Upper lobe of right lung (tissue), 1 donor: ENCODE data around the gene SLC22A13. TPM values are rescaled to one million over a fixed set of nuclear protein-coding genes. Genes with fewer than 3 reads are reported as not detected.
A peak's percentile ranks its signal among the peaks of the same experiment; 100 is the strongest.
"Not testable (repeated sequence)": the region's sequence is repeated elsewhere in the genome, so short reads cannot be mapped to it uniquely, and the experiment has no call there.

Experiments used
- ATAC-seq: fragments of 200-7000 bp; cut with Tn5 transposase; one replicate; pipeline ENCODE4 v1.9.1; 2020; ENCODE audit warnings: mild to moderate bottlenecking, moderate library complexity
- DNase-seq: peaks from one replicate; pipeline ENCODE4 v3.0.0-alpha.2; 2020
- H3K27ac ChIP-seq: fragments of 200-600 bp; one replicate; pipeline ENCODE4 v1.8.0; 2022
- H3K27me3 ChIP-seq: fragments of 200-600 bp; one replicate; pipeline ENCODE4 v1.8.0; 2022; ENCODE audit warnings: mild to moderate bottlenecking
- H3K36me3 ChIP-seq: fragments of 200-600 bp; one replicate; pipeline ENCODE4 v1.8.0; 2022
- H3K4me1 ChIP-seq: fragments of 200-600 bp; one replicate; pipeline ENCODE4 v1.8.0; 2022
- H3K4me3 ChIP-seq: fragments of 200-600 bp; one replicate; pipeline ENCODE4 v1.8.0; 2022; ENCODE audit warnings: mild to moderate bottlenecking
- H3K9me3 ChIP-seq: fragments of 200-600 bp; one replicate; pipeline ENCODE4 v1.8.0; 2022
- CTCF ChIP-seq: fragments of 200-600 bp; IDR thresholded peaks from one replicate; pipeline ENCODE4 v1.8.0; 2022; ENCODE audit warnings: antibody characterized with exemption
- intact Hi-C: fragments of 100-400 bp; cut with DNase I; formaldehyde crosslinking; loops from one replicate; pipeline ENCODE4 v1.11.0; 2022
- total RNA-seq: library from RNA; stranded (reverse); fragmentation: NEBNext Ultra II Directional; extraction: Animal tissue kit (Norgen Biotek cat#: 25700); gene quantifications from one replicate; pipeline ENCODE4 v1.2.1, GENCODE V29; 2021
- donor health status: DM: no; HTN: yes; CAD: no; lungs with severe emphysema.

SLC22A13 gene
- total RNA-seq, 1 donor from 2014 or later, result 0.41 TPM

- Histone ChIP-seq H3K36me3 (no peaks in the 10 kb centered on the region), H3K4me1 (no peaks in the 10 kb centered on the region), H3K4me3 (no peak overlapping the region), H3K27ac (no peak overlapping the region), H3K27me3 (no peaks in the 10 kb centered on the region), H3K9me3 (no peaks in the 10 kb centered on the region)
- no peak for TF ChIP-seq CTCF
- intact Hi-C loops, result no loop called here
- DNase-seq (no peak), ATAC-seq (peak; percentile 25)
Measured at GRCh38 chr3:38283810-38284755, 18.5 kb downstream of the SLC22A13 start.

GRCh38 chr3:38284756-38285150 is 19.1 kb downstream of the SLC22A13 start:
- Histone ChIP-seq H3K9me3 (no peaks in the 10 kb centered on the region), H3K4me1 (no peaks in the 10 kb centered on the region), H3K27me3 (no peaks in the 10 kb centered on the region), H3K27ac (no peak overlapping the region), H3K4me3 (no peak overlapping the region), H3K36me3 (no peaks in the 10 kb centered on the region)
- no peak for TF ChIP-seq CTCF
- ATAC-seq (no peak), DNase-seq (no peak)
- intact Hi-C loops, result no loop called here

- H3K27ac ChIP-seq, H3K9me3 ChIP-seq, H3K27me3 ChIP-seq, H3K4me1 ChIP-seq, intact Hi-C loops, DNase-seq, H3K4me3 ChIP-seq, H3K36me3 ChIP-seq, ATAC-seq: not testable (repeated sequence)
Measured at GRCh38 chr3:38289286-38290217, 23.9 kb downstream of the SLC22A13 start.

GRCh38 chr3:38297053-38297452 is 31.4 kb downstream of the SLC22A13 start:
- H3K27ac ChIP-seq, DNase-seq, H3K27me3 ChIP-seq, H3K9me3 ChIP-seq, H3K36me3 ChIP-seq, H3K4me3 ChIP-seq, H3K4me1 ChIP-seq, ATAC-seq, intact Hi-C loops: not testable (repeated sequence)

- no peak overlapping the region for H3K4me3 ChIP-seq
- no peaks in the 10 kb centered on the region for H3K4me1 ChIP-seq
- ATAC-seq, result no peak
- no peak for TF ChIP-seq CTCF
- intact Hi-C loops, result no loop called here
- no peaks in the 10 kb centered on the region for H3K36me3 ChIP-seq
- H3K27ac ChIP-seq, result no peak overlapping the region
- H3K9me3 ChIP-seq, result no peaks in the 10 kb centered on the region
- no peak for DNase-seq
- no peaks in the 10 kb centered on the region for H3K27me3 ChIP-seq
Measured at GRCh38 chr3:38297537-38297936, 31.9 kb downstream of the SLC22A13 start.

- Histone ChIP-seq H3K9me3 (no peaks in the 10 kb centered on the region), H3K4me3 (no peak overlapping the region), H3K4me1 (no peaks in the 10 kb centered on the region), H3K27me3 (no peaks in the 10 kb centered on the region), H3K27ac (no peak overlapping the region), H3K36me3 (no peaks in the 10 kb centered on the region)
- DNase-seq (no peak), ATAC-seq (no peak)
- intact Hi-C loops, result no loop called here
- peak; percentile 35 for TF ChIP-seq CTCF
Measured at GRCh38 chr3:38297947-38298711, 32.5 kb downstream of the SLC22A13 start.
